Activated T-cell treated with anti-CD3 and anti-CD28 coated beads, Interleukin-2, amount 50 U/mL, for 24 hours (primary cell): ENCODE results near the gene PARD6B.
"Not testable (repeated sequence)": the region's sequence is repeated elsewhere in the genome, so short reads cannot be mapped to it uniquely, and the experiment has no call there.

Experiments used
- DNase-seq: peaks from one replicate; pipeline ENCODE4 v3.0.0-alpha.2; 2020
- H3K27ac Mint-ChIP-seq: 2 replicates; pipeline ENCODE4 v1.8.0; 2020; ENCODE audit warnings: mild to moderate bottlenecking, mixed read lengths
- H3K27me3 Mint-ChIP-seq: 2 replicates; pipeline ENCODE4 v1.8.0; 2020; ENCODE audit warnings: mixed read lengths
- H3K36me3 Mint-ChIP-seq: 2 replicates; pipeline ENCODE4 v1.8.0; 2020; ENCODE audit warnings: low read depth, mixed read lengths
- H3K4me1 Mint-ChIP-seq: 2 replicates; pipeline ENCODE4 v1.8.0; 2020; ENCODE audit warnings: low read depth, mixed read lengths
- H3K4me3 Mint-ChIP-seq: 2 replicates; pipeline ENCODE4 v1.8.0; 2020; ENCODE audit warnings: mild to moderate bottlenecking, moderate library complexity, mixed read lengths
- H3K9me3 Mint-ChIP-seq: 2 replicates; pipeline ENCODE4 v1.8.0; 2020; ENCODE audit warnings: mixed read lengths

The PARD6B gene

GRCh38 chr20:50762435-50763220 lies 31.2 kb downstream of the PARD6B start:
- no peak for DNase-seq
- Mint-ChIP-seq H3K4me3 (no peak overlapping the region), H3K27me3 (peaks cover 6% of the 10 kb centered on the region), H3K4me1 (no peaks in the 10 kb centered on the region), H3K36me3 (no peaks in the 10 kb centered on the region), H3K9me3 (no peaks in the 10 kb centered on the region), H3K27ac (no peak overlapping the region)

- not testable (repeated sequence) for H3K9me3 Mint-ChIP-seq, DNase-seq, H3K4me1 Mint-ChIP-seq, H3K4me3 Mint-ChIP-seq, H3K27me3 Mint-ChIP-seq, H3K27ac Mint-ChIP-seq, H3K36me3 Mint-ChIP-seq
Measured at GRCh38 chr20:50763550-50764458, 32.4 kb downstream of the PARD6B start.

GRCh38 chr20:50765251-50765650 lies 33.9 kb downstream of the PARD6B start:
- H3K27me3 Mint-ChIP-seq, H3K4me3 Mint-ChIP-seq, H3K9me3 Mint-ChIP-seq, H3K4me1 Mint-ChIP-seq, DNase-seq, H3K36me3 Mint-ChIP-seq, H3K27ac Mint-ChIP-seq: not testable (repeated sequence)

- H3K9me3 Mint-ChIP-seq, result no peaks in the 10 kb centered on the region
- peaks cover 6% of the 10 kb centered on the region for H3K27me3 Mint-ChIP-seq
- no peak overlapping the region for H3K4me3 Mint-ChIP-seq
- no peaks in the 10 kb centered on the region for H3K4me1 Mint-ChIP-seq
- H3K27ac Mint-ChIP-seq, result no peak overlapping the region
- no peaks in the 10 kb centered on the region for H3K36me3 Mint-ChIP-seq
- DNase-seq, result no peak
Measured at GRCh38 chr20:50765674-50766073, 34.3 kb downstream of the PARD6B start.

- not testable (repeated sequence) for H3K9me3 Mint-ChIP-seq, H3K4me1 Mint-ChIP-seq, H3K36me3 Mint-ChIP-seq, H3K4me3 Mint-ChIP-seq, H3K27ac Mint-ChIP-seq, DNase-seq, H3K27me3 Mint-ChIP-seq
Measured at GRCh38 chr20:50766955-50767809, 35.8 kb downstream of the PARD6B start.

- DNase-seq, H3K27ac Mint-ChIP-seq, H3K36me3 Mint-ChIP-seq, H3K4me1 Mint-ChIP-seq, H3K4me3 Mint-ChIP-seq, H3K9me3 Mint-ChIP-seq, H3K27me3 Mint-ChIP-seq: not testable (repeated sequence)
Measured at GRCh38 chr20:50768991-50769390, 37.6 kb downstream of the PARD6B start.

- not testable (repeated sequence) for H3K27ac Mint-ChIP-seq, H3K4me1 Mint-ChIP-seq, H3K36me3 Mint-ChIP-seq, H3K27me3 Mint-ChIP-seq, H3K4me3 Mint-ChIP-seq, DNase-seq, H3K9me3 Mint-ChIP-seq
Measured at GRCh38 chr20:50769551-50770085, 38.2 kb downstream of the PARD6B start.

GRCh38 chr20:50771419-50772080 lies 40.2 kb downstream of the PARD6B start:
- H3K4me1 Mint-ChIP-seq, H3K9me3 Mint-ChIP-seq, DNase-seq, H3K36me3 Mint-ChIP-seq, H3K27me3 Mint-ChIP-seq, H3K4me3 Mint-ChIP-seq, H3K27ac Mint-ChIP-seq: not testable (repeated sequence)

GRCh38 chr20:50772420-50773185 lies 41.2 kb downstream of the PARD6B start:
- Mint-ChIP-seq H3K4me3 (no peak overlapping the region), H3K4me1 (no peaks in the 10 kb centered on the region), H3K9me3 (no peaks in the 10 kb centered on the region), H3K36me3 (no peaks in the 10 kb centered on the region), H3K27ac (no peak overlapping the region), H3K27me3 (no peaks in the 10 kb centered on the region)
- DNase-seq, result no peak

GRCh38 chr20:50774515-50774914 lies 43.1 kb downstream of the PARD6B start:
- no peaks in the 10 kb centered on the region for H3K4me1 Mint-ChIP-seq
- H3K4me3 Mint-ChIP-seq, result no peak overlapping the region
- H3K9me3 Mint-ChIP-seq, result no peaks in the 10 kb centered on the region
- DNase-seq, result no peak
- H3K27me3 Mint-ChIP-seq, result no peaks in the 10 kb centered on the region
- H3K36me3 Mint-ChIP-seq, result no peaks in the 10 kb centered on the region
- H3K27ac Mint-ChIP-seq, result no peak overlapping the region

- no peaks in the 10 kb centered on the region for H3K9me3 Mint-ChIP-seq
- no peaks in the 10 kb centered on the region for H3K4me1 Mint-ChIP-seq
- no peaks in the 10 kb centered on the region for H3K36me3 Mint-ChIP-seq
- no peak overlapping the region for H3K27ac Mint-ChIP-seq
- H3K4me3 Mint-ChIP-seq, result no peak overlapping the region
- no peak for DNase-seq
- H3K27me3 Mint-ChIP-seq, result no peaks in the 10 kb centered on the region
Measured at GRCh38 chr20:50776122-50776817, 44.9 kb downstream of the PARD6B start.

- DNase-seq, result no peak
- no peaks in the 10 kb centered on the region for H3K9me3 Mint-ChIP-seq
- H3K27me3 Mint-ChIP-seq, result no peaks in the 10 kb centered on the region
- no peaks in the 10 kb centered on the region for H3K4me1 Mint-ChIP-seq
- no peaks in the 10 kb centered on the region for H3K36me3 Mint-ChIP-seq
- no peak overlapping the region for H3K4me3 Mint-ChIP-seq
- H3K27ac Mint-ChIP-seq, result no peak overlapping the region
Measured at GRCh38 chr20:50777373-50777772, 46.0 kb downstream of the PARD6B start.

- H3K36me3 Mint-ChIP-seq, result not testable (repeated sequence)
Measured at GRCh38 chr20:50778994-50779393, 47.6 kb downstream of the PARD6B start.

More at GRCh38 chr20:50778994-50779393, 47.6 kb downstream of the PARD6B start:
- not testable (repeated sequence) for H3K4me1 Mint-ChIP-seq, H3K27ac Mint-ChIP-seq, DNase-seq, H3K9me3 Mint-ChIP-seq, H3K4me3 Mint-ChIP-seq, H3K27me3 Mint-ChIP-seq
